Right lobe of liver (tissue), 6 donors: ENCODE data around the gene SLC18A3. TPM values are rescaled to one million over a fixed set of nuclear protein-coding genes. Genes with fewer than 3 reads are reported as not detected.

ENCODE experiments used
- ATAC-seq, 4 donors: fragments of 200-7000 bp; cut with Tn5 transposase; one replicate each; pipeline ENCODE4 v1.9.1; 2020; ENCODE audit warnings: mild to moderate bottlenecking in 4 of 4, moderate library complexity in 4 of 4
- DNase-seq, 3 donors: peaks; one replicate each; pipeline ENCODE4 v3.0.0-alpha.2; 2020
- H3K27ac ChIP-seq, 3 donors: fragments of 200-600 bp; one replicate each; pipeline ENCODE4 v1.8.0; 2022
- H3K27me3 ChIP-seq, 2 donors: fragments of 200-600 bp; one replicate each; pipeline ENCODE4 v1.8.0; 2022
- H3K36me3 ChIP-seq, 4 donors: fragments of 200-600 bp; sonication (generic) in 1 of 4; one replicate each; pipeline versions ENCODE4 v1.5.1 to v1.8.0; 2017 to 2022; ENCODE audit warnings: control low read depth in 1 of 4
- H3K4me1 ChIP-seq, 4 donors: fragments of 200-600 bp; sonication (generic) in 1 of 4; one replicate each; pipeline versions ENCODE4 v1.5.1 to v1.8.0; 2017 to 2022; ENCODE audit warnings: control low read depth in 1 of 4
- H3K4me3 ChIP-seq, 3 donors: fragments of 200-600 bp; one replicate each; pipeline ENCODE4 v1.8.0; 2022
- H3K9me3 ChIP-seq, 4 donors: fragments of 200-600 bp; sonication (generic) in 1 of 4; one replicate each; pipeline versions ENCODE4 v1.5.1 to v1.8.0; 2017 to 2022; ENCODE audit warnings: control low read depth in 1 of 4
- POLR2A ChIP-seq: fragments of 450-650 bp; IDR thresholded peaks from one replicate; pipeline ENCODE4 v1.6.1; 2017; ENCODE audit warnings: antibody characterized with exemption, mild to moderate bottlenecking
- WGBS: methylation state at CpG from one replicate; pipeline ENCODE4 v1.1.6; 2018; ENCODE audit warnings: low coverage, low lambda C conversion rate; ENCODE audit not compliant: insufficient coverage; ENCODE audit errors: missing lambda C conversion rate; 5-methylcytosine and 5-hydroxymethylcytosine counted together
- intact Hi-C, 2 donors: fragments of 100-400 bp; cut with DNase I; formaldehyde crosslinking; loops; one replicate each; pipeline versions ENCODE4 v1.11.2 to v1.14.1; 2022
- total RNA-seq, 6 experiments: library from RNA; depleted of rRNA in 2 of 6; stranded (reverse); fragments of >200 nt in 2 of 6; fragmentation: NEBNext Ultra II Directional in 3 of 6; extraction: Animal tissue kit (Norgen Biotek cat#: 25700) in 3 of 6; gene quantifications; one replicate each; pipeline versions ENCODE4 v1.1.0 to v1.2.4, GENCODE V29; 2016 to 2023
- TF ChIP-seq, protein P1 (sequence below), 4 donors: fragments of 200-600 bp in 3 of 4; fragments of 450-650 bp in 1 of 4; IDR thresholded peaks; one replicate each; pipeline versions ENCODE4 v1.5.1 to v1.8.0; 2016 to 2022; ENCODE audit warnings: antibody characterized with exemption in 4 of 4, mild to moderate bottlenecking in 2 of 4
- donor health status: DM: no; HTN: yes; CAD: no.
- donor health status: DM: no; HTN: no; CAD: no.
- donor health status: DM: no; HTN: no; CAD: no.
- donor health status: DM: no; HTN: yes; CAD: no.
- donor health status: DM: no; HTN: yes; CAD: no.

Gene SLC18A3
- total RNA-seq, 6 experiments from 2014 or later, result not detected

DNA sequence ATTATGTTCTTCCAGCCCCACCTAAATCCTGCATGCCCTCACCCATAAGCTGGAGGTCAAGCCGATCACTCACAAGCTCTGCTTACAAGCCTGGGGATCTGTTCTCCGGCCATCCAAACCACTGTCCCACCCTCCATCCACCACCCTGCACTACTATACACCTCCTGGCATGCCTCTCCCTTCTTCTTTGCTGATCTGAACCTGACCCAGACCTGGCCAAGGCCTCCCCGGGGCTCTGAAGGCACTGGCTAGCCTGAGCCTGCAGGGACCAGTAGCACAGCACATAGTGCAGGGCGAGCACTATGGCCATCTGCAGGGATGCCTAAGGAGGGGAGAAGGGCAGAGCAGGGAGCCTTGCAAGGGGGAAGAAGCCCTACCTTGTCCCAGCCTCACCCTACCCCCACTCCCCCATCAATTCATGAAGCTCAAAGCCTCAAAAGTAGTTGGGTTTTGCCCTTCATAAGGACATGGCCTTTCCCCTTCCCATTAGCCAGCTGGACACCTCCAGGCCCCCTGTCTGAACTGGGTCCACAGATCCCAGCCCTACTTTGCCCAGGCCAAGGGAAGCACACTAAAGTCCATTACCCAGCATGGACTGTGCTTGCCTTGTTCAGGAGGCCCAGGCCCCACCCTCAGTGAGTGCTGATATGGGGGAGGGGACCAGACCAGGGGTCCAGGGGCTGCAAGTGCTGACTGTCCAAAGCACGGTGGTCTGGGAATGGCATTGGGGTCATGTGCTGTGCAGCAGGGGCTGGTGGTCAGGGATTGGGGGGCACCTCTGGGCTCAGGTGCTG is 33.3 kb downstream of the SLC18A3 start:
- Histone ChIP-seq H3K4me1 (no peaks in the 10 kb centered on the region), H3K36me3 (no peaks in the 10 kb centered on the region), H3K27ac (no peak overlapping the region), H3K4me3 (no peak overlapping the region), H3K9me3 (no peaks in the 10 kb centered on the region), H3K27me3 (peaks cover 0 to 6% of the 10 kb centered on the region in 2 donors)
- intact Hi-C loops, result no loop called here
- DNase-seq (peak in 1 of 3 donors; percentile 32), ATAC-seq (peak in 1 of 4 donors; percentile 17)
- WGBS, result 78% methylated on average over 2 of the region's 5 CpGs
- TF ChIP-seq, protein P1, sequence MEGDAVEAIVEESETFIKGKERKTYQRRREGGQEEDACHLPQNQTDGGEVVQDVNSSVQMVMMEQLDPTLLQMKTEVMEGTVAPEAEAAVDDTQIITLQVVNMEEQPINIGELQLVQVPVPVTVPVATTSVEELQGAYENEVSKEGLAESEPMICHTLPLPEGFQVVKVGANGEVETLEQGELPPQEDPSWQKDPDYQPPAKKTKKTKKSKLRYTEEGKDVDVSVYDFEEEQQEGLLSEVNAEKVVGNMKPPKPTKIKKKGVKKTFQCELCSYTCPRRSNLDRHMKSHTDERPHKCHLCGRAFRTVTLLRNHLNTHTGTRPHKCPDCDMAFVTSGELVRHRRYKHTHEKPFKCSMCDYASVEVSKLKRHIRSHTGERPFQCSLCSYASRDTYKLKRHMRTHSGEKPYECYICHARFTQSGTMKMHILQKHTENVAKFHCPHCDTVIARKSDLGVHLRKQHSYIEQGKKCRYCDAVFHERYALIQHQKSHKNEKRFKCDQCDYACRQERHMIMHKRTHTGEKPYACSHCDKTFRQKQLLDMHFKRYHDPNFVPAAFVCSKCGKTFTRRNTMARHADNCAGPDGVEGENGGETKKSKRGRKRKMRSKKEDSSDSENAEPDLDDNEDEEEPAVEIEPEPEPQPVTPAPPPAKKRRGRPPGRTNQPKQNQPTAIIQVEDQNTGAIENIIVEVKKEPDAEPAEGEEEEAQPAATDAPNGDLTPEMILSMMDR (IDR thresholded peaks at IDR 0.05), result no peak
- no peak for TF ChIP-seq POLR2A

- Histone ChIP-seq H3K9me3 (no peaks in the 10 kb centered on the region), H3K4me1 (no peaks in the 10 kb centered on the region), H3K36me3 (no peaks in the 10 kb centered on the region), H3K27ac (no peak overlapping the region), H3K4me3 (no peak overlapping the region), H3K27me3 (peaks cover 0 to 6% of the 10 kb centered on the region in 2 donors)
- 54% methylated on average over 4 of the region's 7 CpGs for WGBS
- intact Hi-C loops, result no loop called here
- ATAC-seq (no peak), DNase-seq (no peak)
- TF ChIP-seq POLR2A, result no peak
- TF ChIP-seq, protein P1 (IDR thresholded peaks at IDR 0.05), result no peak
Measured at GRCh38 chr10:49644035-49644646, 34.0 kb downstream of the SLC18A3 start.

GRCh38 chr10:49645417-49645816 is 35.3 kb downstream of the SLC18A3 start:
- Histone ChIP-seq H3K27me3 (no peaks in the 10 kb centered on the region), H3K4me1 (no peaks in the 10 kb centered on the region), H3K36me3 (no peaks in the 10 kb centered on the region), H3K27ac (no peak overlapping the region), H3K9me3 (no peaks in the 10 kb centered on the region), H3K4me3 (no peak overlapping the region)
- ATAC-seq, result no peak
- 34% methylated on average over 2 of the region's 8 CpGs for WGBS
- intact Hi-C loops, result no loop called here
- peak in 1 of 3 donors; percentile 20 for DNase-seq
- TF ChIP-seq, protein P1 (IDR thresholded peaks at IDR 0.05), result no peak
- TF ChIP-seq POLR2A, result no peak

GRCh38 chr10:49645871-49646870 is 36.1 kb downstream of the SLC18A3 start:
- no peak overlapping the region for H3K27ac ChIP-seq
- H3K4me1 ChIP-seq, result no peaks in the 10 kb centered on the region
- H3K36me3 ChIP-seq, result no peaks in the 10 kb centered on the region
- ATAC-seq (no peak), DNase-seq (peak in 1 of 3 donors; percentile 32)
- H3K27me3 ChIP-seq, result no peaks in the 10 kb centered on the region
- no peaks in the 10 kb centered on the region for H3K9me3 ChIP-seq
- intact Hi-C loops, result no loop called here
- H3K4me3 ChIP-seq, result no peak overlapping the region
- 70% methylated on average over 4 of the region's 22 CpGs for whole genome bisulfite sequencing
- TF ChIP-seq, protein P1 (IDR thresholded peaks at IDR 0.05), result no peak
- TF ChIP-seq POLR2A, result no peak
